ENCODE results near the gene DCXR. TPM values are rescaled to one million over a fixed set of nuclear protein-coding genes. Genes with fewer than 3 reads are reported as not detected.

The DCXR gene
- total RNA-seq, 1 experiment from 2014 or later: 140 TPM

GRCh38 chr17:82022310-82022980 is 15.1 kb downstream of the DCXR start, which contains the start of gene CENPX:
CENPX (minus strand) TSS chr17:82022878; CDS start chr17:82022861, 17 bp downstream.
- BruUV-seq (replicated peaks): TSS peak; percentile 37
- TF ChIP-seq CTCF (conservative IDR thresholded peaks at IDR 0.05; ENCODE audit: low read depth, low read length): no peak
- no peak for TF ChIP-seq EZH2 (IDR thresholded peaks at IDR 0.05; ENCODE audit: borderline replicate concordance, low read depth, low read length, poor library complexity, severe bottlenecking)
- H3K36me3 ChIP-seq (ENCODE audit: insufficient read depth, low read length, poor library complexity, severe bottlenecking): peaks cover 13% of the 10 kb centered on the region
- intact Hi-C loops (cut with micrococcal nuclease; ENCODE audit: unreplicated experiment): loop anchor here (5.0 kb wide), 1 partner anchor 65 kb away; no protein-coding TSS in a partner anchor
- peak within 1 kb of the TSS; percentile 97 for H3K4me3 ChIP-seq (ENCODE audit: low read depth, low read length, poor library complexity, severe bottlenecking)
- peaks cover 20% of the 10 kb centered on the region for H3K4me1 ChIP-seq (ENCODE audit: insufficient read depth, low read length, poor library complexity, severe bottlenecking)
- peak within 1 kb of the TSS; percentile 75 for H3K27ac ChIP-seq (ENCODE audit: low read depth, low read length, poor library complexity, severe bottlenecking)
- H3K9me3 ChIP-seq (ENCODE audit: low read depth, low read length, poor library complexity, severe bottlenecking): no peaks in the 10 kb centered on the region
- H3K27me3 ChIP-seq (replicated peaks; ENCODE audit: insufficient read depth, low read depth, low read length, poor library complexity): no peaks in the 10 kb centered on the region
- ChIA-PET CTCF (interaction anchor here (0.5 to 4.1 kb wide), 4 partner anchors 8 to 63 kb away, joined by 6 to 23 read pairs (median 6); partner anchors contain the start of gene DCXR), POLR2A (ENCODE audit: low non-redundant PET) (interaction anchor here (0.6 to 1.2 kb wide), 3 partner anchors 15 to 119 kb away, joined by 3 to 23 read pairs (median 3); partner anchors contain the start of gene DCXR)
- DNase-seq (ENCODE audit: low spot score): no peak

GRCh38 chr17:82021900-82022309 is 15.6 kb downstream of the DCXR start:
- H3K9me3 ChIP-seq (ENCODE audit: low read depth, low read length, poor library complexity, severe bottlenecking): no peaks in the 10 kb centered on the region
- POLR2A ChIA-PET (ENCODE audit: low non-redundant PET): no interaction called here
- H3K4me1 ChIP-seq (ENCODE audit: insufficient read depth, low read length, poor library complexity, severe bottlenecking): peaks cover 20% of the 10 kb centered on the region
- H3K4me3 ChIP-seq (ENCODE audit: low read depth, low read length, poor library complexity, severe bottlenecking): peak overlapping the region; percentile 97
- CTCF ChIA-PET: interaction anchor here (1.0 to 4.1 kb wide), 2 partner anchors 9 to 62 kb away, joined by 7 to 23 read pairs; no protein-coding TSS in a partner anchor
- H3K36me3 ChIP-seq (ENCODE audit: insufficient read depth, low read length, poor library complexity, severe bottlenecking): peaks cover 9% of the 10 kb centered on the region
- H3K27ac ChIP-seq (ENCODE audit: low read depth, low read length, poor library complexity, severe bottlenecking): peak overlapping the region; percentile 75
- no TSS peak for BruUV-seq (replicated peaks)
- intact Hi-C loops (cut with micrococcal nuclease; ENCODE audit: unreplicated experiment): loop anchor here (5.0 kb wide), 1 partner anchor 65 kb away; no protein-coding TSS in a partner anchor
- TF ChIP-seq CTCF (conservative IDR thresholded peaks at IDR 0.05; ENCODE audit: low read depth, low read length) (no peak), EZH2 (IDR thresholded peaks at IDR 0.05; ENCODE audit: borderline replicate concordance, low read depth, low read length, poor library complexity, severe bottlenecking) (no peak)
- DNase-seq (ENCODE audit: low spot score): no peak
- H3K27me3 ChIP-seq (replicated peaks; ENCODE audit: insufficient read depth, low read depth, low read length, poor library complexity): no peaks in the 10 kb centered on the region

GRCh38 chr17:82021107-82021899 is 16.2 kb downstream of the DCXR start:
- Histone ChIP-seq H3K9me3 (ENCODE audit: low read depth, low read length, poor library complexity, severe bottlenecking) (no peaks in the 10 kb centered on the region), H3K27me3 (replicated peaks; ENCODE audit: insufficient read depth, low read depth, low read length, poor library complexity) (no peaks in the 10 kb centered on the region), H3K36me3 (ENCODE audit: insufficient read depth, low read length, poor library complexity, severe bottlenecking) (peaks cover 8% of the 10 kb centered on the region), H3K4me1 (ENCODE audit: insufficient read depth, low read length, poor library complexity, severe bottlenecking) (peaks cover 20% of the 10 kb centered on the region), H3K4me3 (ENCODE audit: low read depth, low read length, poor library complexity, severe bottlenecking) (peak overlapping the region; percentile 97), H3K27ac (ENCODE audit: low read depth, low read length, poor library complexity, severe bottlenecking) (peak overlapping the region; percentile 75)
- BruUV-seq (replicated peaks): no TSS peak
- TF ChIP-seq CTCF (conservative IDR thresholded peaks at IDR 0.05; ENCODE audit: low read depth, low read length) (peak; percentile 66), EZH2 (IDR thresholded peaks at IDR 0.05; ENCODE audit: borderline replicate concordance, low read depth, low read length, poor library complexity, severe bottlenecking) (no peak)
- ChIA-PET POLR2A (ENCODE audit: low non-redundant PET) (no interaction called here), CTCF (interaction anchor here (0.7 to 4.1 kb wide), 3 partner anchors 9 to 62 kb away, joined by 3 to 23 read pairs (median 7); no protein-coding TSS in a partner anchor)
- intact Hi-C loops (cut with micrococcal nuclease; ENCODE audit: unreplicated experiment): loop anchor here (5.0 kb wide), 1 partner anchor 64 kb away; no protein-coding TSS in a partner anchor
- DNase-seq (ENCODE audit: low spot score): peak; percentile 69

Data from A673 (cell line).